ENCODE measurements around the gene CHMP2A. TPM values are rescaled to one million over a fixed set of nuclear protein-coding genes. Genes with fewer than 3 reads are reported as not detected.
A peak's percentile ranks its signal among the peaks of the same experiment; 100 is the strongest.

CHMP2A gene
- total RNA-seq: 10 to 100 TPM; 22.7 to 66.4 TPM

- DNase-seq (peak; percentile 98), ATAC-seq (peak; percentile 55)
- H3K9me3 ChIP-seq: no peaks in the 10 kb centered on the region
- H3K4me3 ChIP-seq: peak within 1 kb of the TSS; percentile 53 to 67
- TF ChIP-seq POLR2A (IDR thresholded peaks at IDR 0.05) (peak; percentile 52 to 82 (median 79)), CTCF (IDR thresholded peaks at IDR 0.05) (no peak)
- intact Hi-C loops (cut with DNase I): no loop called here
- 0% methylated on average over 24 to 69 of the region's 69 CpGs for WGBS, 2 donors
- H3K36me3 ChIP-seq (replicated peaks in 1 of 2; ENCODE audit: insufficient read depth in 1 of 2, low read depth in 2 of 2): peaks cover 4 to 19% of the 10 kb centered on the region in 2 donors
- H3K4me1 ChIP-seq: peaks cover 43% of the 10 kb centered on the region
- H3K27ac ChIP-seq: peak within 1 kb of the TSS; percentile 72 to 97 (median 95)
- no peaks in the 10 kb centered on the region for H3K27me3 ChIP-seq
Measured at GRCh38 chr19:58554494-58555368, at the start of gene CHMP2A. CHMP2A (minus strand) TSS chr19:58555105; CDS start chr19:58554212, 893 bp downstream.

GRCh38 chr19:58586133-58586765 is 31.3 kb upstream of the CHMP2A start:
- Histone ChIP-seq H3K36me3 (replicated peaks in 1 of 2; ENCODE audit: insufficient read depth in 1 of 2, low read depth in 2 of 2) (peaks cover 0 to 3% of the 10 kb centered on the region in 2 donors), H3K4me1 (peaks cover 18% of the 10 kb centered on the region), H3K9me3 (no peaks in the 10 kb centered on the region), H3K27ac (no peak overlapping the region), H3K27me3 (no peaks in the 10 kb centered on the region), H3K4me3 (no peak overlapping the region)
- no peak for ATAC-seq
- DNase-seq: no peak
- intact Hi-C loops (cut with DNase I): no loop called here
- TF ChIP-seq POLR2A (IDR thresholded peaks at IDR 0.05): no peak
- TF ChIP-seq CTCF (IDR thresholded peaks at IDR 0.05): no peak
- WGBS, 2 donors: 97 to 100% methylated on average over 4 of the region's 4 CpGs

- intact Hi-C loops (cut with DNase I): no loop called here
- Histone ChIP-seq H3K27ac (no peak overlapping the region), H3K9me3 (no peaks in the 10 kb centered on the region), H3K27me3 (no peaks in the 10 kb centered on the region), H3K36me3 (replicated peaks in 1 of 2; ENCODE audit: insufficient read depth in 1 of 2, low read depth in 2 of 2) (peaks cover 0 to 3% of the 10 kb centered on the region in 2 donors), H3K4me1 (peaks cover 23% of the 10 kb centered on the region), H3K4me3 (no peak overlapping the region)
- no peak for DNase-seq
- 74 to 81% methylated on average over 6 of the region's 6 CpGs for WGBS, 2 donors
- TF ChIP-seq POLR2A (IDR thresholded peaks at IDR 0.05) (no peak), CTCF (IDR thresholded peaks at IDR 0.05) (no peak)
- ATAC-seq: no peak
Measured at GRCh38 chr19:58585442-58586132, 30.7 kb upstream of the CHMP2A start.

- H3K4me3 ChIP-seq: no peak overlapping the region
- no peaks in the 10 kb centered on the region for H3K9me3 ChIP-seq
- peaks cover 23% of the 10 kb centered on the region for H3K4me1 ChIP-seq
- H3K27ac ChIP-seq: no peak overlapping the region
- DNase-seq (no peak), ATAC-seq (no peak)
- 77 to 91% methylated on average over 9 of the region's 9 CpGs for WGBS, 2 donors
- H3K27me3 ChIP-seq: no peaks in the 10 kb centered on the region
- peaks cover 0 to 3% of the 10 kb centered on the region in 2 donors for H3K36me3 ChIP-seq (replicated peaks in 1 of 2; ENCODE audit: insufficient read depth in 1 of 2, low read depth in 2 of 2)
- TF ChIP-seq CTCF (IDR thresholded peaks at IDR 0.05): no peak
- TF ChIP-seq POLR2A (IDR thresholded peaks at IDR 0.05): no peak
- intact Hi-C loops (cut with DNase I): no loop called here
Measured at GRCh38 chr19:58584498-58585441, 29.9 kb upstream of the CHMP2A start.
